Stimulated activated naive CD8-positive, alpha-beta T cell treated with anti-CD3 and anti-CD28 coated beads, Interleukin-15, Interleukin-2, amounts not matched to agents 100 U/mL and 50 U/mL, for 24 hours (primary cell): Measurements from ENCODE around the gene ZNF493.

Source experiments
- ATAC-seq: fragments of 150-1000 bp; cut with Tn5 transposase; one replicate; pipeline ENCODE4 v1.10.0; 2021
- DNase-seq: peaks from one replicate; pipeline ENCODE4 v3.0.0; 2021

The ZNF493 gene

GRCh38 chr19:21463449-21464105 lies 66.6 kb downstream of the ZNF493 start:
- ATAC-seq (peak; percentile 91), DNase-seq (peak; percentile 54)

DNA sequence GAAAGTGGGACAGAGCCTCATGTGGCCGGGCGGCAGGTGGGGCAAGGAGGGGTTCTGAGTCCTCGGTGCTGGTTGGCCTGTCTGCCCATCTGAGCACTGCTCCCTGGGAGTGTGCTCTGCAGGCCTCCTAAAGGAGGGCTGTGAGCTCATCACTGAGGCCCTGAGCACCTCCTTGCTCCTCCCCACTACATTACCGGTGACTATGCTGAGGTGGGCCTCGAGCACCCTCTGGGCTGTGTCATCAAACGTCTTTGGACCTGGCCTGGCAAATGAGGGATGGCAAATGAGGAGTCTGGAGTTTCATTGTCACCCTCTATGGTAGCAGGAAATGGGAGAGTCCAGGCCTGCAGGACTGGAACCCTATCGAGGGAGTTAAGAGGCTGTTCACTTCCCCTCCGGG lies 69.7 kb downstream of the ZNF493 start:
- no peak for ATAC-seq

GRCh38 chr19:21468791-21469190 lies 71.9 kb downstream of the ZNF493 start:
- ATAC-seq, result no peak
- DNase-seq, result no peak

More for the DNA sequence above, 69.7 kb downstream of the ZNF493 start:
- DNase-seq, result no peak

GRCh38 chr19:21472507-21472906 lies 75.6 kb downstream of the ZNF493 start:
- DNase-seq (no peak), ATAC-seq (no peak)

DNA sequence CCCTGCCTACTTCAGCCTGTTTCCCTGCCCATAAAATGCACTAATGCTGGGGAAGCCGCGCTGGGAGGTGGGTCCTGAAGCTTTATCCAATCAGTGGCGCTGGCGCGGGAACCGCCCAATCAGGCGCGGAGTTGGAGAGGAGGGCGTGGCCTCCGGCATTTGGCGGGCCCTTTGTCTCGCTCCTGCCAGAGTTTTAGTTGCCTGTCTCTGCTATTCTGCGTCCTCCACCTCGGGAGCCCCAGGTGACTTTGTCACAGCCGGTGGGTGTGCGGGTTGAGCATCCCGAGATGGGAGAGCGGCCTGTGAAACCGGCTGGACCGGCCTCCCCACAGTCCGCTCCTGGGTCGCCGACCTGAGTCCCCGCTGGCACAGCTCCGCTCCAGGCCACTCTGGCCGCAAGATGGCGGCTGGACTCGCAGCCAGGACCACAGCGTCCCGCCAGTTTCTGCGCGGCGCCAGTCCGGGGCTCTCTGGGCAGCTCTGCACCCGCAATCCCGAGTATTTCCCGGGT lies 77.8 kb downstream of the ZNF493 start:
- peak; percentile 95 for ATAC-seq
- peak; percentile 80 for DNase-seq
